GM19328 (cell line): Measurements from ENCODE around the gene TBC1D9B.

Experiments used
- ATAC-seq: cut with Tn5 transposase; IDR thresholded peaks from one replicate; pipeline ENCODE4 v1.9.1; 2021; ENCODE audit warnings: mild to moderate bottlenecking, moderate library complexity; ENCODE audit not compliant: unreplicated experiment

The TBC1D9B gene

GRCh38 chr5:179907556-179908324 is at the start of gene TBC1D9B:
TSS of gene TBC1D9B (minus strand) at chr5:179907897. CDS start at chr5:179907821, 76 bp downstream.
- peak; percentile 85 for ATAC-seq

GRCh38 chr5:179955630-179956029 is 47.9 kb upstream of the TBC1D9B start:
- ATAC-seq = no peak

- ATAC-seq = no peak
These were observed 47.4 kb upstream of the TBC1D9B start for GRCh38 chr5:179955062-179955461.

DNA sequence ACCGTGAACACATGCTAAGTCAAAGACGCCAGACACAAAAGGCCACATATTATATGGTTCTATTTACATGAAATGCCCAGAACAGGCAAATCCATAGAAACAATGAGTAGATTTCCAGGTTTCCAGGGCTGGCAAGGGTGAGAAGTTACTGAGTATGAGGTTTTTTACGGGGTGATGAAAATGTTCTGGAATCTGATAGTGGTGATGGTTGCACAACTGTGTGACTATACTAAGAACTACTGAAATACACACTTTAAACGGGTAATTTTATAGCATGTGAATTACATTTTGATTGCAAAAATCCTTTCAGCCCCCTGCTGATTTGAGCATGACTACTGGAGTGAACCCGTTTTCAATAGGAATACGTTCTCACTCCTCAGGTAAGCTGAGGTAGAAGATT is 46.7 kb upstream of the TBC1D9B start:
- no peak for ATAC-seq

DNA sequence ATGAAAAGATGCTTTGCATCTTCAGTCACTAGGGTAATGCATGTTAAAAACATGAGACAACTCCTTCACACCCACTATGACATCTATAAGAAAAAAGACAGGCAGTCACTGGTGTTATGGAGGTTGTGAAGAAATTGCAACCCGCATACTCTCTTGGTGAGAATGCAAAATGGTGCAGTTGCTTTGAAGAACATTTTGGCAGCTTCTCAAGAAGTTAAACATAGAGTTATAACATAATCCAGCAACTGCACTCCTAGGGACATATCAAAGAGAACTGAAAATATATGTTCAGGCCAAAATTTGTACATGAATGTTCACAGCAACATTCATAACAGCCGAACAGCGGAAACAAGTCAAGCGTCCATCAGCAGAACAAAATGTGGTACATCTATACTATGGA is 46.3 kb upstream of the TBC1D9B start:
- no peak for ATAC-seq

DNA sequence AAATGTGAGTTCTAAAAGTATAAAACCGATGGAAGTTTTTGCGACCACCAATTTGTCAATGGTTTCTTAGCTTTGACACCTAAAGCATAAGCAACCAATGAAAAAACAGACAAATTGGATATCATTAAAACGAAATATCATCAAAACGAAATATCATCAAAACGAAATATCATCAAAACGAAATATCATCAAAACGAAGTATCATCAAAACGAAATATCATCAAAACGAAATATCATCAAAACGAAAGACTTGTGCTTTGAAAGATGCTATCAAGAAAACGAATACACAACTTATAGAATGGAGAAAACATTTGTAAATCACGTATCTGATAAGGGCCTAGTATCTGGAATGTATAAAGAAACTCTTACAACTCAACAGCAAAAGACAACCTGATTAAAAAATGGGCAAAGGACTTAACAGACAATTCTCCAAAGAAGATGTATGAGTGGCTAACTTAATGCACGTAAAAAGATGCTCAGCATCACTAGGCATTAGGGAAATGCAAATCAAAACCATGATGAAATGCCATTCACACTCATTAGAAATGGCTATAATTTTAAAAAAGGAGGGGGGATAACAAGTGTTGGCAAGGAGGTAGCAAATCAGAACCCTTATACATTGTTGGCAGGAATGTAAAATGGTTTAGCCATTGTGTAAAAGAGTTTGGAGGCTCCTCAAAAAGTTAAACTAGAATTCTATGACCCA is 29.4 kb upstream of the TBC1D9B start:
- no peak for ATAC-seq

DNA sequence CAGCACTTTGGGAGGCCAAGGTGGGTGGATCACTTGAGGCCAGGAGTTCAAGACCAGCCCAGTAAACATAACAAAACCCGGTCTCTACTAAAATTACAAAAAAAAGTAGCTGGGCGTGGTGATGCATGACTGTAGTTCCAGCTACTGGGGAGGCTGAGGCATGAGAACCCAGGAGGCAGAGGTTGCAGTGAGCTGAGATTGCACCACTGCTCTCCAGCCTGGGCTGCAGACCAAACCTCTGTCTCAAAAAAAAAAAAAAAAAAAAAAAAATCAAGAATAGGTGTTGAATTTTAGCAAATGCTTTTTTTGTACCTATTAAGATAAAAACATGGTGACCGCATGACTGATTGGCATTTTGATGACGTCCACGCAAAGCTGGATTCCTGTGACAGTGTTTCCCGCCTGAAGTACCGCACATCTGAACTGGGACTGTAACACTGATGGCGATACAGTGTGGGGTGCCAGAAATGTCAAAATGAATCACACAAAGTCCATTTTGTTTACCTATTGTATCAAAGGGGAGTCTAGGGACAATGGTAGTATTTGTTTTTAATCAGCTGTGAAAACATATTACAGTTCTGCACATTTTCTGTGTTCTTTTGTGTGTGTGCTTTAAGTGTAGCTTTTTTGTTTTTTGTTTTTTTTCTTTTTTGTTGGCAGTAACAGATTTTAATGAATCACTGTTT is 23.2 kb upstream of the TBC1D9B start:
- ATAC-seq = no peak

- ATAC-seq = no peak
These were observed 20.1 kb upstream of the TBC1D9B start for GRCh38 chr5:179927824-179928223.

DNA sequence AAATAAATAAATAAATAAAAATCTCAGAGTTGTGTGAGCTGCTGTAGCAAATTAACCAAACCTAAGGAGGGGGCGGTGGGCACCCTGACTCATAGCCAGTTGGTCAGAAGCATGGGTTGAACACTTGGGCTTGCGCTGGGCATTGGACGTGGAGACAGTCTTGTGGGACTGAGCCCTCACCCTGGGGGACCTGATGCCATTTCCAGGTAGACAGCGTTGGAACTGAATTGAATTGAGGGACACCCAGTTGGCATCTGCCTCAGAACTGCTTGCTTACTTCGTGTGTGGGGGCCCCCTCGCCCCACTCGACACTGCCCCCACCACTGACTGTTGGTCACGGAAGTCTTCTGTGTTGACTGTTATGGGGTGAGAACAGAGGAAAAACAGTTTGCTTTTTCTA is 19.0 kb upstream of the TBC1D9B start:
- no peak for ATAC-seq

DNA sequence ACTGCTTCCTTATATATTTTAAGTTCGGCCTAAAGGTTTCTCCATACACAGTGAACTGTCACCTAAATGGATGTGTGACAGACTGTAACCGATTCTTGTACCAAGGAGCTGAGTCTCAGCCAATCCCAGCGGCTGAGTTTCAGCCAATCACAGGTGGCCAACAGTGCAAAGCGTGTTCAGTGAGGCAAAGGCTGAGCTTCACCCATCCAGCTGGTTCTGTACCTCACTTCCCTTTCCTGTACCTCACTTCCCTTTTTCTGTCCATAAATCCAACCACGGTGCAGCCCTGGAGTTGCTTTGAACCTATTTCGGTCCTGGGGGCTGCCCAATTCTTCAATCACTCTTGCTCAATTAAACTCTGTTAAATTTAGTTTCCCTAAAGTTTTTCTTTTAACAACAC is 15.7 kb upstream of the TBC1D9B start:
- ATAC-seq = no peak

GRCh38 chr5:179920175-179920574 is 12.5 kb upstream of the TBC1D9B start:
- no peak for ATAC-seq

DNA sequence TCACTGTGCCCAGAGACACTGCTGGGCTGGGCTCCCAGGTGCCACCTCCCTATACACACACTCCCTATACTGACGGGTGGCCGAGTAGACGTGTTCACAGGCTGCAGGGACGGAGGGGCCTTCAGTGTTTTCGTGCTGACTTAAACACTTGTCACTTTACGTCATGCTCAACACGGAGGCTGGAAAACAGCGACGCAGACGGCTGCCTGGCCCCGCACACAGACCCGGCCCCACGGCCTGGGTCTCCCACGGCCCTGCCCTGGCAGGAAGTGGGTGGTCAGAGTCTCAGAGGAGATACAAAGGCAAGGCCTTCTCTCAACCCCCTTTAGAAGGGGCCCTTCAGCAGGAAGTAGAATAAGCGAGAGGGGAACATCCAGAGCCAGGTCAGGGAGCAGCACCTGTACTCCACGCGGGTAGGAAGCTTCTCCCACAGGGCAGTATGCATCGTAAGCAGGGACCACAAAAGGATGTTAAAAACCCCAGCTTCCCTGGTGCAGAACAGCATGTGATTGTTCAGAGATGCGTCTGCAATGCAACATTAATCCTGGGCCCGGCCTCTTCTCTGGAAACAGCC is 11.9 kb upstream of the TBC1D9B start:
- no peak for ATAC-seq

DNA sequence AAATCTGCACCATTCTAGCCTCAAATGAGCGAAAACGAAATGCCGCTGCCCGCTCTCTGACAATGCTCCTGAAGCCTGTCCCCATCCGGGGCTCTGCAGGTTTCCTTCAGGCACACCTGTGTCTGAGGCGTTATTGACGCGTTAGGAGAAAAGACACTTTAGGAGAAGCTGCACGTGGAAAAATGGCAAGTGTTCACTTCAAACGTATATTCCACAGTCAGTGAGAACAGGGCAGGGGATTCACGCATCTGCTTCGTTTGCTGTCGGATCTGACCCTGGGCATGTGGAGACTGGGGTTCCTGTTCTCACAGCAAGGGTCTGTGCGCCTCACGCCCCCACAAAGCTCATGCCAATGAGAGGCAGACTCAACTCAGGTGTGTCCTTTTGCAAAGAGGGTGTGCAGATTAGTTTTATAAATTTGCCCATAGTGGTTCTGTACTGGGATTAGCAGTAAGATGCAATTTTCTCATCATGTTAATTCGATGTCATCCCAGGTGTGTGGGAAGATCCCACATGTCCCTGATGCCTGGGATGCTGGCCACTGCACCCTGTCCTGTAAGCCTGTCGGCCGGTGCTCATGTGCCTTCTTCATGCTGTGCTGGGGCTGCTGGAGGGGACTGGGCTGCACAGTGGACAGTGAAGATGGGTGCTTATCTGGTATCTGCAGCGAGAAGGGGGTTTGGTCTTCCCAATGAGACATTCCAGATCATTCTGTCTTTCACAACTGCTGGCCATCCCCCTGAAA is 11.2 kb upstream of the TBC1D9B start:
- no peak for ATAC-seq

GRCh38 chr5:179916523-179916922 is 8.8 kb upstream of the TBC1D9B start:
- ATAC-seq = no peak

DNA sequence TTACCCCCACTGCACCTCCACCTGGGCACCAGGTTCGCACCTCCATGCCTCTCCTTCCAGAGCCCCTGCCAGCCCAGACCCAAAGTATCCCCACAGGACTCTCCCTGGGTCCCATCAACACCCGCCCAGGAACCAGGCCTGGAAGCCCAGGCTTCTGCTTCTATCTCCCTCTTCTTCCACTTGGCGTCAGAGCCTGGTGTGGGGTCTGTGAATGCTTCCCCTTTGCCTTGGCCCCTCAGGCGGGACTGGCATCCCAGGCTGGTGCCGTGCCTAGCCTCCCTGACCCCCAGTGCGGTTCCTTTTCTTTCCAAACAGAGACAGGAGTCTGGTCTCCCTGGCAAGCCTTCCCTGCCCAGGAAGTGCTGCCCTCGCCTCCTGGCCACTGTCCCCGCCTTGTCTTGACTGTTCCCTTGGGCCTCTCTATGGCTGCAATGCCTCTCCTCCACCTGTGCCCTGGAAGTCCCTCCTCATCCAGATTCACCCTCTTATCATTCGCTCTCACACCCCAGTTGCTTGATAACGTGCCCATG is 7.8 kb upstream of the TBC1D9B start:
- no peak for ATAC-seq

GRCh38 chr5:179914032-179914755 is 6.5 kb upstream of the TBC1D9B start:
- ATAC-seq = no peak

GRCh38 chr5:179913461-179913860 is 5.8 kb upstream of the TBC1D9B start:
- no peak for ATAC-seq

- ATAC-seq = no peak
These were observed 5.3 kb upstream of the TBC1D9B start for GRCh38 chr5:179912951-179913350.

DNA sequence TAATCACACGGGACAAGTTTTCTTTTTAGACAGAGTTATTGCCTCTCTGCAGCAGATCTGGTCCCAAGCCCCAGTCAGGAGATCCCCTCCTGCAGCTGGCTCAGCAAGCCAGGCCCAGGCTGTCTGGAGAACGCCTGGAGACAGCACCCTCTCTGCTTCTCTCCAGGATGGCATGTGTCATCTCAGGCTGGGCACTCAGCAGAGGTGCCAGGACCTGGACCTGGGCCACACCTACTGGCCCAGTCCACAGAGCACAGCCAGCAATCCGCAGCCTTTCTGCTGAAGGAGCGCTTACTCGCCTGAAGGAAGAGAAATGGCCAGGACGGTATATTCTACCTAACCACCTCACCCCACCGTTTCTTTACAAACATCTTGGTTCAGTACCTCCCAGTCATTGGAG is 4.7 kb upstream of the TBC1D9B start:
- ATAC-seq = no peak

DNA sequence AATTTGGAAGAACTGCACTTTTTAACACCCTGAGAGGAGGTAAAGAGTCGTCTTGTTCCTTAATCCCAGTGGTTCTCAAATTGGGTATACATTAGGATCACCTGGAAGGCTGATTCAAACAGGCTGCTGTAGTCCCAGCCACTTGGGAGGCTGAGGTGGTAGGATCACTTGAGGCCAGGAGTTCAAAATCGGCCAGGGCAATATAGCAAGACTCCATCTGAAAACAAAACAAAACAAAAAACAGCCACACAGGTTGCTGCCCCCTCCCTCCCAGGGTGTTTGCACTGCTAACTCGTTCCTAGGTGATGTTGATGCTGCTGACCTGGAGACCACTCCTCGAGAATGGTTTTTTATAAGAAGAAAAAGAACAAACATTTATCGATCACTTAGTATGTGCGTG is 1.5 kb upstream of the TBC1D9B start:
- ATAC-seq = no peak
